Ramos (cell line): ENCODE data around the gene SERPINB7.

Source experiments
- in situ Hi-C: fragments of 300-500 bp; cut with MboI; formaldehyde crosslinking; loops from one replicate; pipeline ENCODE4 v1.14.3; 2022; ENCODE audit warnings: low sequenced_read_pairs; ENCODE audit not compliant: unreplicated experiment

SERPINB7 gene

GRCh38 chr18:63784787-63785452, 9.7 kb downstream of the SERPINB7 start:
- in situ Hi-C loops = no loop called here

GRCh38 chr18:63787673-63788072, 12.5 kb downstream of the SERPINB7 start:
- in situ Hi-C loops = no loop called here

- in situ Hi-C loops = no loop called here
Measured at GRCh38 chr18:63788447-63789096, 13.4 kb downstream of the SERPINB7 start.

GRCh38 chr18:63789327-63789726, 14.1 kb downstream of the SERPINB7 start:
- in situ Hi-C loops = no loop called here

- in situ Hi-C loops = no loop called here
Measured at GRCh38 chr18:63795606-63796005, 20.4 kb downstream of the SERPINB7 start.

GRCh38 chr18:63799189-63799588, 24.0 kb downstream of the SERPINB7 start:
- in situ Hi-C loops = no loop called here

GRCh38 chr18:63801343-63801742, 26.1 kb downstream of the SERPINB7 start:
- in situ Hi-C loops = no loop called here

- in situ Hi-C loops = no loop called here
Measured at GRCh38 chr18:63808125-63808524, 32.9 kb downstream of the SERPINB7 start.

GRCh38 chr18:63817441-63818051, 42.3 kb downstream of the SERPINB7 start:
- in situ Hi-C loops = no loop called here

GRCh38 chr18:63818212-63818611, 43.0 kb downstream of the SERPINB7 start:
- in situ Hi-C loops = no loop called here

- in situ Hi-C loops = no loop called here
Measured at GRCh38 chr18:63819786-63820185, 44.6 kb downstream of the SERPINB7 start.

GRCh38 chr18:63820694-63821093, 45.5 kb downstream of the SERPINB7 start:
- in situ Hi-C loops = no loop called here

GRCh38 chr18:63823516-63824219, 48.5 kb downstream of the SERPINB7 start:
- in situ Hi-C loops = no loop called here

GRCh38 chr18:63824220-63824525, 49.0 kb downstream of the SERPINB7 start:
- in situ Hi-C loops = no loop called here

GRCh38 chr18:63828120-63828519, 52.9 kb downstream of the SERPINB7 start:
- in situ Hi-C loops = no loop called here

GRCh38 chr18:63828656-63829055, 53.4 kb downstream of the SERPINB7 start:
- in situ Hi-C loops = no loop called here

GRCh38 chr18:63829886-63830285, 54.7 kb downstream of the SERPINB7 start:
- in situ Hi-C loops = no loop called here

- in situ Hi-C loops = no loop called here
Measured at GRCh38 chr18:63831080-63831788, 56.0 kb downstream of the SERPINB7 start.

GRCh38 chr18:63832470-63832869, 57.3 kb downstream of the SERPINB7 start:
- in situ Hi-C loops = no loop called here

GRCh38 chr18:63834471-63835113, 59.4 kb downstream of the SERPINB7 start:
- in situ Hi-C loops = no loop called here
